Suprapubic skin (tissue), 4 donors: ENCODE results near the gene NKX2-8. TPM values are rescaled to one million over a fixed set of nuclear protein-coding genes. Genes with fewer than 3 reads are reported as not detected.

ENCODE experiments used
- DNase-seq, 2 donors: peaks; one replicate each; pipeline ENCODE4 v3.0.0-alpha.2; 2019; ENCODE audit warnings: low spot score in 2 of 2
- H3K27ac ChIP-seq: fragments of 200-600 bp; sonication (generic); one replicate; pipeline ENCODE4 v1.5.1; 2019
- H3K27me3 ChIP-seq: fragments of 200-600 bp; sonication (generic); one replicate; pipeline ENCODE4 v1.5.1; 2019
- H3K36me3 ChIP-seq: fragments of 200-600 bp; sonication (generic); one replicate; pipeline ENCODE4 v1.5.1; 2019
- H3K4me1 ChIP-seq: fragments of 200-600 bp; sonication (generic); one replicate; pipeline ENCODE4 v1.5.1; 2019
- H3K4me3 ChIP-seq: fragments of 200-600 bp; sonication (generic); one replicate; pipeline ENCODE4 v1.5.1; 2019; ENCODE audit warnings: mild to moderate bottlenecking
- H3K9me3 ChIP-seq: fragments of 200-600 bp; sonication (generic); one replicate; pipeline ENCODE4 v1.5.1; 2019
- CTCF ChIP-seq, 2 donors: fragments of 200-600 bp in 1 of 2; fragments of 450-650 bp in 1 of 2; sonication (generic) in 1 of 2; IDR thresholded peaks; one replicate each; pipeline ENCODE4 v1.5.1; 2016 to 2019; ENCODE audit warnings: antibody characterized with exemption in 2 of 2, mild to moderate bottlenecking in 1 of 2, moderate library complexity in 1 of 2
- EP300 ChIP-seq: sonication (generic); formaldehyde crosslinking; IDR thresholded peaks from one replicate; pipeline ENCODE4 v1.6.1; 2017; ENCODE audit warnings: antibody characterized with exemption
- POLR2A ChIP-seq, 2 donors: fragments of 450-650 bp; IDR thresholded peaks; one replicate each; pipeline ENCODE4 v1.6.1; 2017; ENCODE audit warnings: antibody characterized with exemption in 2 of 2, mild to moderate bottlenecking in 2 of 2, moderate library complexity in 2 of 2
- POLR2AphosphoS5 ChIP-seq, 3 donors: sonication (generic); formaldehyde crosslinking; IDR thresholded peaks; one replicate each; pipeline ENCODE4 v1.6.1; 2017; ENCODE audit warnings: antibody characterized with exemption in 3 of 3
- WGBS: methylation state at CpG from one replicate; pipeline ENCODE4 v1.1.5; 2018; 5-methylcytosine and 5-hydroxymethylcytosine counted together
- total RNA-seq, 4 donors: library from RNA; depleted of rRNA; stranded (reverse); fragments of >200 nt; gene quantifications; one replicate each; pipeline ENCODE4 v1.1.0, GENCODE V29; 2016

The NKX2-8 gene
- total RNA-seq, 4 donors from 2014 or later, result 0.51 TPM; not detected in 3

DNA sequence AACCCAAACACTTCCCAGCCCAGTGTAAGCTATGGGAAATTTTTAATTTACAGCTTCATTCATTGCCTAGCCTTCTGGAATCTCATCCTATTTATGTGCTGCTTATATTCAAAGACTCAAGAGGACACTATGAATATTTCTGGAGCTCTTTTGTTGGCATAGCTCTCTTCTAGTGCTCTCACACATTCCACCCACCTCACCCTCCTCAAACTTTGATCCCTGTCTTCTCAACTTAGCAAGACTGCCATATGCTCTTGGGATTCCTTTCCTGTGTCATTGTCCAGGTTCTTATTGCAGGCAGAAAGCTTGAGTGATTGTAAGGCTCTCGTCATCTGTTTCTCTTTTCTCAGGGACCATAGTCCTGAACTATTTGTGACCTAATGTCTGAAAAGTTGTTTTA lies 44.4 kb downstream of the NKX2-8 start:
- no peak for DNase-seq
- H3K27ac ChIP-seq, result no peak overlapping the region
- H3K4me1 ChIP-seq, result no peaks in the 10 kb centered on the region
- TF ChIP-seq POLR2AphosphoS5 (IDR thresholded peaks at IDR 0.05) (no peak), POLR2A (IDR thresholded peaks at IDR 0.05) (no peak), CTCF (IDR thresholded peaks at IDR 0.05) (no peak), EP300 (no peak)
- no peak overlapping the region for H3K4me3 ChIP-seq
- 79% methylated on average over 1 of the region's 1 CpG for WGBS
- peaks cover 36% of the 10 kb centered on the region for H3K27me3 ChIP-seq
- no peaks in the 10 kb centered on the region for H3K9me3 ChIP-seq
- no peaks in the 10 kb centered on the region for H3K36me3 ChIP-seq

Other genes with a start within 250 kb of the NKX2-8 start
- not detected for gene NKX2-1, start 62.4 kb downstream of the NKX2-8 start, total RNA-seq
- 1 to 10 TPM in 2 of 4 donors, under 1 TPM in 2; 0.23 to 1.5 (median 0.96) TPM for gene PAX9, start 79.2 kb upstream of the NKX2-8 start, total RNA-seq